GM18517 (cell line): Measurements from ENCODE around the gene SIAH2.

Source experiments
- ATAC-seq: cut with Tn5 transposase; IDR thresholded peaks from one replicate; pipeline ENCODE4 v1.9.1; 2021; ENCODE audit warnings: mild to moderate bottlenecking, moderate library complexity; ENCODE audit not compliant: unreplicated experiment

The SIAH2 gene

GRCh38 chr3:150749255-150749654 is 13.7 kb downstream of the SIAH2 start:
- ATAC-seq = no peak

DNA sequence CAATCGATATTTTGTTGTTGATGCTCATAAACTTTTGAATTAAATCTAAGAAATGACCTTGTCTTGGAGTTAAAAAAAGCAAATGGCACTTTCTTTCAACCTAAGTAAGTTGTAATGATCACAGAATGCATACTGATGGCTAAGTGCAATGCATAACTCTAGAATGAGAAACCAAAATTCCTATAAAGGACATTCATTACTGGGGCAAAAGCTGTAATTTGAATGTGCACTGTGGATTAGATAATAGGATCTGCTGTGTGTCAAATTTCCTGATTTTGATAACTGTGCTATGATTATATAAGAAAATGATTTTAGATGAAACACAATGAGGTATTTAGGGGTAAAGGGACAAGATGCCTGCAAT is 14.3 kb downstream of the SIAH2 start:
- no peak for ATAC-seq

- no peak for ATAC-seq
Observed at GRCh38 chr3:150747886-150748683, 14.9 kb downstream of the SIAH2 start.

- no peak for ATAC-seq
Observed at GRCh38 chr3:150746791-150747590, 16.0 kb downstream of the SIAH2 start.

- no peak for ATAC-seq
Observed at GRCh38 chr3:150745832-150746231, 17.1 kb downstream of the SIAH2 start.

DNA sequence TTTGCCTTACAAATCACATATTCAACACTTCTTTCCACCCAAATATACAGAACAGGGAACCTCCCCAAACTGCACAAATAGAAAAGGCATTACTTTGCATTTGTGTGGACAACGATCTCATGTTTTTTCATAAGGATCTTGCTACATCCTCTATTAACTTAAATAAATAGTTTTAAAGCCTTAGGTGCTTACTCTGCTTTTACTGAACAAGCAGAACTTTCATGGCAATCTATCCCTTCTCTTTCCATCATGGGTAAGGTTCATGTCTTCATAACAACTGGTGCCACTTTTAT is 18.1 kb downstream of the SIAH2 start:
- no peak for ATAC-seq

- ATAC-seq = no peak
Observed at GRCh38 chr3:150744041-150744918, 18.7 kb downstream of the SIAH2 start.

DNA sequence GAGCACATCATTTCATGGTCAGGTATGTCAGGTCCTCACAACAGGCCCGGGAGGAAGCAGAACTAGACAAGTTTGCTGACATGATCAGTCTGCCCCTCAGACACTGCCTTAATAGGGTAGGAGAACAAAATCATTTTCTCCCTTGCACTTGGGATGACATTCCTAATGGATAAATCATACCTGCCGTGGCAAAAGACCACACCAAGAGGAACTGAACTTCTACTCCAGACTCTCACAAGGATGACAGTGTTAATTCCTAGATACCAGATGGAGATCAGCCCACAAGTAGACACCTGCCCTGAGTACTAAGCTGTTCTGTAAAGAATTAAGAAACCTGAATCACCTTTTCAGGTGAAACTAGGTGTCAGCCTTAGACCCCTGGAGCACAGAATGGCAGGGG is 19.5 kb downstream of the SIAH2 start:
- ATAC-seq = no peak

DNA sequence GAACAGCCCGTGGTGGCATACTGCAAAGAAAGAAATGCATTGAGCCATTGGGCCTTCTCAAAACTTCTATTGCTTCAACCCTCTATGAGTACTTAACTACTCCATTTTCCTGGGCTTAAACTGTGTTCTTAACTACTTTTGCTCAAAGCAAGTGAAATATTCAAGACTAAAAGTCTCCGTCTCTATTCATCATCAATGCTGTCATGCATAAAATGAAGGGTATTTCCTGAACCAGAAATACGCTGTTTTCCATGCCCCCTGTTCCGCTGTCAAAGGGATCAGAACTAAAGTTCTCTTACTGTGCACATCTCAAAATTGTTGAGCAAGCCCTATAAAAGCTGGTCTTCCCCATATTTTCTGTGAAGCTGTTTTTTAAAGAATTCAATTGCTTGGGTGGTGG is 20.3 kb downstream of the SIAH2 start:
- ATAC-seq = no peak

GRCh38 chr3:150742141-150742523 is 20.8 kb downstream of the SIAH2 start:
- no peak for ATAC-seq

GRCh38 chr3:150741497-150742140 is 21.4 kb downstream of the SIAH2 start:
- no peak for ATAC-seq

DNA sequence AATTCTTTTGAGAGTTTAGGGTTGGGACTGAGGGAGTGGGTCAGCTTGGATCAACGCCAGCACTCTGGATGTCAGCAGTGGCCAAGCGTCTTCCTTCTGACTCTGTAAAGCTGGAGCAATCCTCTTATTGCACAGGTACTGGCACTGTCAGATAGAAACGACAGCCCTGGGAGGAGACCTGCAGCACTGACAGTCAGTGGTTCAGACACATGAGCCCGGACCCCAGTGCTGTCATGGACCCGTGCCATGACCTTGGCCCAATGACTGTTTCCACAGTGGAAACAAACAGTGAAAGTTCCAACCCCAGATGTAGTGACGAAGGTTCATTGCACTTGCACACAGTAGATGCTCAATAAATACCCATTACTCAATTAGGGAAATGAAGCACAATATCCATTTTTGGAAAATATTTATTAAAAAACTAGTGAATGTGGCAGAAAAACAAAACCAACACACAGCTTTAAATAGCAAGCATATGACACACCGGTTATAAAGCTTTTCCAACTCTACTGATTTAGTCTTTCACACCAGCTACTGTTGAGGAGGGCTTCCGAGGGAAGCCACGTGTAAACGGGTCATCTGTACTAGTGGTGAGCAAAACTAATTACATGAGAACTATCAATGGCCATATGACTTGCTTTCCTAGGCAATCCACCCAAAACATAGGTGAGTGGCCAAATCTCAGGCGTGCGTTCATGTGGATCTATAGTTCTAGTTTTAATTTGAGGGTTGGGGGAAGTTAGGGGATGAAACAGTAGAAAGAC is 22.1 kb downstream of the SIAH2 start:
- ATAC-seq = no peak

DNA sequence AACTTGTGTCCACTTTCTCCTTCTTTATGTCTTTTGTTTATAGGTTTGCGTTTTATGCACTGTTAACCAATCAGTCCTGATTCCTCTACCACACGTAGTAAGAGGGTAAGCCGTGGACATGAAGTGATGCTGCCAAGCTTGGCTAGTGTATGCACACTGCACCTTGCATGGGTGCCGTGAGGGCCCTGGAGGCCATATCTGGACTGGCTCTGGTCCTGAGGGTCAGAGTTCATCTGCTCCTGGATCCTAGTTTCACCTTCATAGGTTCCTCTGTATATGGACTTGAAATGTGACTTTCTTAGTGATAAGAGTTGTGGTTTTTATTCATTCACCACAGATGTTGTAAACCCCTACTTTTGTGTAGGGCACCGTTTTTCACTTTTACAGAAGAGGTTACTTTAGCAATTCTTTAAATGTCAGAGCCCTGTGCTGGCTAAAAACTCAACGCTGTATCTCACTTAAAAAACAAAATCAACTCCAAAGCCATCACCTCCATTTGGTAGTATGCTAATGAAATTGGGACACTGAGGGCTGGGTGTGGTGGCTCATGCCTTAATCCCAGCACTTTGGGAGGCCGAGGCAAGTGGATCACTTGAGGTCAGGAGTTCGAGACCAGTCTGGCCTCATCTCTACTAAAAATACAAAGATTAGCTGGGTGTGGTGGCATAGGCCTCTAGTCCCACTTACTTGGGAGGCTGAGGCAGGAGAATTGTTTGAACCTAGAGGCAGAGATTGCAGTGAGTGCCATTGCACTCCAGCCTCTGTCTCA is 22.9 kb downstream of the SIAH2 start:
- ATAC-seq = no peak

DNA sequence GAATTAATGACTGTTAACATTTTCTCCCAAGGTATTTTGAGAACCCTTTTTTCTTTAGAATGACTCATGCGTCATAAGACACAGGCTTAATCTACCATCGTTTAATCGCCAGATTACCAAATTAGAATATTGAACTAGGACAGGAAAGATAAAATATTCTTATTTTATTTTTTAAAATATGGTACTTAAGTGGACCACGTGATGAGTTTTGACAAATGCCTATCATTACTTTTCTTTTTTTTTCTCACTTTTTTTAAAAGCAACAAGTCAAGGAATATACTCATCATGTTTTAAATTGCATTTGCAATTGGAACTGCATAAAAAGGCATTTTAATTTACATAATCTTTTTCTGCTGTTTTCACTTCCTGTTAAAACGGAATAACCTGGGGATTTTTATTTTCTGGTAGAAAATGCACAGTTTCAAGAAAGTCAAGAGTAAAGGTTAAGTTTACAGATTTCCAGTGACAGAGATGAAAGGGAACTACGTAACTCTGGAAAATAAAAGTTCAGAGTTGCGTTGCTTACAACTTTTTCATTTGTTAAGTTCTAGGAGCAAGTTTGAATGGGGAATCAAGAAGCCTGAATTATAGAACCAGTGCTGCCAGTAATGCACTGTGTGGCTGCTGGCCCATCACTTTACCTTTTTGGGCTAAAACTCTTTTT is 23.6 kb downstream of the SIAH2 start:
- ATAC-seq = no peak

DNA sequence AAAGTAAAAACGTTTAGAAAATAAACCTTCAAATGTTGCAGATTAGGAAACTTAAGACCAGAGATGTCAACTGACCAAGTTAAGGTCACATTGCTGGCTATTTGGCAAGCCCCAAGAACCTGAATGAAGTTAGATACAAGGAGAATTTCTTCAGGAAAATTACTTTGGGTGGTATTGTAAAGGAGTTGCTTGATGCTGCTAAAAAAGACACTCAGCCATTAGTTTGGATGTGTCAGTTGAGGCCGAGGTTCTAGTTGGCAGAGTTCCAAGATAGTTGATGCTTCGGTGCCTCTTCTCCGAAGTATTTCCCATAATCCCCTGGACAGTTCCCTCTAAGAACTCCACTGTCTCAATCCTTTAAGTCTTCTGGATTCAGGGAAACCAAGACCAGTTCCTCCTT is 24.3 kb downstream of the SIAH2 start:
- no peak for ATAC-seq

GRCh38 chr3:150737874-150738679 is 24.9 kb downstream of the SIAH2 start:
- ATAC-seq = no peak

DNA sequence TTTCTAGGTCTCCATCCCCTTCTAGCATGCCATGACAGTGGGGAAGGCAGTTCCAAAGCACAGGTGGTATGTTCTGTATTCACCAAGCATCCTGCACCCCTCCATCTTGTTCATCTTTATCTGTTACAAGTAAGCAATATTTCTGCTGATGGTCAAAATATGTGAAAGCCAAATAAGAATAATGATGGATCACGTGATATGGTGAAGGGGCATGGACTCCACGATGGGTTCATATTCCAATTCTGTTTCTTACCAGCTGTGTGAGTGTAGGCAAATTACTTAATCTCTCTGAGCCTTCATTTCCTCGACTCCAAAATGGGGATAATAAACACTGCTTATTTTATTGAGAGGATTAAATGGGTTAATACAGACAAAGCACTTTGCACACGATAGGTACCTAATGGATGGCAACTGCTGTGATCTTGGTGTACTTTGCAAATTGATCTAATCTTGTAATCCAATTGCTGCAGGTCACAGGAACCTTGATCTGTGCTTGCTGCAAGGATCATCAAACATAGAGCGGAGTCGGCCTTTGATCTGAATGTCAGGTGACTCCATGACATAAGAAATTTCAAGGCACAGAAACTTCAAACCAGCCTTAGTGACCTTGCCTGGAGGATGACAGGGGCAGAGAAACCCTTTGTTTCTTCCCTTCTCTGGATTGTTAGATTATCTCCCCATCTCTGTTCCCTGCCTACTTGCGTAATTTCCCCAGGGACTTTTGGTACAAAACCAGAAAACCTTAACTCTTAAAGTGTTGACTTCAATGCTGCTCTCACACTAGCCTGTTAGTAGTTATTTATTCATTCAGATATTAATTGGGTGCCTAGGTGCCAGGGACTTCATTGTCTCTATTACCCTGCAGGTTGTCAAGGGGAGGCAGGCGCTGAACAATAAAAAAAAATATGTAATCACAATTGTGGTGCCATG is 25.8 kb downstream of the SIAH2 start:
- ATAC-seq = no peak
